Hematopoietic multipotent progenitor cell treated with erythropoietin and hydrocortisone succinate and interleukin-3 and kit ligand, for 15 days (in vitro differentiated cells): ENCODE results near the gene GMEB2.
"Not testable (repeated sequence)": the region's sequence is repeated elsewhere in the genome, so short reads cannot be mapped to it uniquely, and the experiment has no call there.

ENCODE experiments used
- DNase-seq: peaks from one replicate; pipeline ENCODE4 v3.0.0-alpha.2; 2015; ENCODE audit warnings: low spot score

The GMEB2 gene

DNA sequence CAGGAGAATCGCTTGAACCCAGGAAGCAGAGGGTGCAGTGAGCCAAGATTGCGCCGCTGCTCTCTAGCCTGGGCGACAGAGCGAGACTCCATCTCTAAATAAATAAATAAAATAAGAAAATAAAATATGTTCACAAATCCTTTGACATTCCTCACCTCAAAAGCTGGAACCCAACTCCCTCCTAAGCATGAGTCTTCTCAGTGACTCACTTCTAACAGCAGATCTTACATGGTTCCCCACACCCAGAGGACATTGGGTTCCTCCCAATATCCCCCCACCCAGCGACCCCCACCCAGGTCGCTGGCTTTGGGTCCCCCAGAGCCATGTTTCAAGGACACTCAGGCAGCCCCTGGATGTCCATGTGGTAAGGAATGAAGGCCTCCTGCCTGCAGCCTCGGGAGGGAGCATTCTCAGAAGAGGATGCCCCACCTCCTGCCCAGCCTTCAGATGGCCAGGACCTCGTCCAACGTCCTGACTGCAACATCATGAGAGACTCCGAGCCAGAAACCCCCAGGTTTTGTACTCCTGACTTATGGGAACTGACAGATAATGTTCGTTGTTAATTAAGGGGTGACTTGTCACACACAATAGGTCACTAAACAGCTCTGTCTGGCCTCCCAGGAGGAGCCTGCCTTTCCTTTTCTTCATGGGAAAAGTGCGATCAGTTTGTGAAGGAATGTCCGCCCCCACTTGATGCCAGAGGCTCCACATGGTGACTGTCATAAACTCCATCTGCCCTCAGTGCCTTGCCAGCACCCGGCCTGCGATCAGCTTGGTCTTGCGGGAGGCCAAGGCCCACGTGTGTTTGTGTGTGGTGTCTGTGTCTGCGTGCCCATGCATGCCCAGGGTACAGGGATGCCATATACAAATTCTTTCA is 10.1 kb upstream of the GMEB2 start:
- no peak for DNase-seq

DNA sequence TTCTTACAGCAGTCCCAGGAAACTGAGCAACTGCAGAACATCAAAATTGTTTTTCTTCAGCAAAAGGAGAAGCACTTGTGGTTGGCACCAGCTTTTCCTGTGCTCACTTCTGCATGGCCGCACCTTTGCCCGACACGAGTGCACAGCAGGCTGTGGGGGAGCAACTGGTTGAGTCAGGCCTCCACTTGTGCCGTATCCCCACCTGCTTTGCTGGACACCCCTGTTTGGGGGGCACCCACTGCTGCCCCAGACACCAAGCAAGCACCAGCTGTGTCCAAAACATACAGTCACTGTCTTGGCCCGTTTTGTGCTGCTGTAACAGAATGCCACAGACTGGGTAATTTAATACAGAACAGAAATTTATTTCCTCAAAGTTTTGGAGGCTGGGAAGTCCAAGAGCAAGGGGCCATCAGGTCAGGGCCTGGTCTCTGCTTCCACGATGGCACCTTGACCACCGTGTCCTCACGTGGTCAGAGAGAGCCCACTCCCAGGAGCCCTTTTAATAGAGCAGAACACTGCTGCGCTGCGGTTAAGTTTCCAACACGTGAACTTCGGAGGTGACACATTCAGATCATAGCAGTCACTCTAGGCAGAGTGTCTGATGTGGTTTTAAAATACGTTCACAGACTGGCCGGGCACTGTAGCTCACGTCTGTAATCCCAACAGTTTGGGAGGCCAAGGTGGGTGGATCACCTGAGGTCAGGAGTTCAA is 8.7 kb upstream of the GMEB2 start:
- DNase-seq = no peak

DNA sequence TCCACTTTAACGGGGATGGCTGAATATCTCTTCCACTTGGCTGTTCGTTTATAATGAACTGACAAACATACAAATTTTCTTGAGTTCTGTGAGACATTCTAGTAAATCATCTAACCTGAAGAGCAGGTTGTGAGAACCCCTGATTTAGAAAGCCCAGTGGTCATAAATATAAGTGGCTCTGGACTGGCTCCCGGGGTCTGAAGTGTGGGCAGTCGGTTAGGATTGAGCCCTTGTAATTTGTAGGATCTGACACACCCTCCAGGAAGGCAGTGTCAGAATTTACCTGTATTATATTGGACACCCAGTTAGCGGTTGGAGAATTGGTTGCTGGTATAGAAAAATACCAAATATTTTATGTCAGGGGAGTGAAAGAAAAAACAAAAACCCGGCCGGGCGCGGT is 6.8 kb upstream of the GMEB2 start:
- no peak for DNase-seq

DNA sequence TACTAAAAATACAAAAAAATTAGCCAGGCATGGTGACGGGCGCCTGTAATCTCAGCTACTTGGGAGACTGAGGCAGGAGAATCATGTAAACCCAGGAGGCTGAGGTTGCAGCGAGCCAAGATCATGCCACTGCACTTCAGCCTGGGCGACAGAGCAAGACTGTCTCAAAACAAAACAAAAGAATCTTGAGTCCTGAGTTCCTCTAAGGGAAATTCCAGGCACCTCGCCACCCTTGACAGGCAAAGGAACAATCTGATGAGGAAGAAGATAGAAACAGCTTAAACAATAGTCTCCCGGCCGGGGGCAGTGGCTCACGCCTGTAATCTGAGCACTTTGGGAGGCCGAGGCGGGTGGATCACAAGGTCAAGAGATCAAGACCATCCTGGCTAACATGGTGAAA is 4.5 kb upstream of the GMEB2 start:
- not testable (repeated sequence) for DNase-seq

DNA sequence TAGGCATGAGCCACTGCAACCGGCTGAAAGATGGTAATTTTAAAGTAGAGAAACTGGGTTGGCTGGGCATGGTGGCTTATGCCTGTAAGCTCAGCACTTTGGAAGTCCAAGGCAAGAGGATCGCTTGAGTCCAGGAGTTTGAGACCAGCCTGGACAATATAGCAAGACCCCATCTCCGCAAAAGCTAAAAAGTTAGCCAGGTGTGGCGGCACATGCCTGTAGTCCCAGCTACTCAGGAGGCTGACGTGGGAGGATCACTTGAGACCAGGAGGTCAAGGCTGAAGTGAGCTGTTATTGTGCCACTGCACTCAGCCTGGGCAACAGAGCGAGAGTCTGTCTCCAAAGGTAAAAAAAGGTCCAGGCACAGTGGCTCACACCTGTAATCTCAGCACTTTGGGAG is 4.1 kb upstream of the GMEB2 start:
- DNase-seq = not testable (repeated sequence)

DNA sequence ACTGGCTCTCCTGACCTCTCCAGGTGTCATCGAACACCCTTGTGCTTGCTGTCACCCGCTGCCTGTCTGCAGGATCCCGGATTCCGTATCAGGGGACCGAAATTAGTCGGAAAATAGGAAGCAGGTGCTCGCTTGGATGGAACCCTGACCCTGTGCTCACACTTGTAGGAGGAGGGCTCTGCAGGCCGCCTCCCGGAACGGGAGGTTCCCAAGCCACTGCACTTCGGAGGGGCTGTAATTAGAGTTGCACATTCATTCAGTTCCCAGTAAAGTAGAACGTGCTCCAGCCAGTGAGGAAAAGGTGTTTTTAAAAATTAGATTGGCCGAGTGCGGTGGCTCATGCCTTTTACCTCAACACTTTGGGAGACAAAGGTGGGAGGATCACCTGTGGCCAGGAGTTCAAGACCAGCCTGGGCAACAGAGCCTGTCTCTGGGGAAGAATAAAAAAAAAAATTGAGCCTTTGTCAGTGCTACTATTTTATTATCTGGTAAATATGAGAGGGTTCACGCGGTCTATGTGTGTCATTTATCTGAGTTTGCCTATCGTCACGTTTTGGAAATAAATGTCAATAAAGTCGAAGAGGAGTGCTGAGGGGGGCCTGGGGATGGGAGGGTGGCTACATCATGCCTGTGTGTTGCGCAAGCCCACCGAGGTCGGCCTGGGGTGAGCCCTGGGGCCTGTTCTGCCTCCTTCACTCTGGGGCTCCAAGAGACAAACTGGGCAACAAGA is 1.5 kb upstream of the GMEB2 start:
- peak; percentile 61 for DNase-seq

DNA sequence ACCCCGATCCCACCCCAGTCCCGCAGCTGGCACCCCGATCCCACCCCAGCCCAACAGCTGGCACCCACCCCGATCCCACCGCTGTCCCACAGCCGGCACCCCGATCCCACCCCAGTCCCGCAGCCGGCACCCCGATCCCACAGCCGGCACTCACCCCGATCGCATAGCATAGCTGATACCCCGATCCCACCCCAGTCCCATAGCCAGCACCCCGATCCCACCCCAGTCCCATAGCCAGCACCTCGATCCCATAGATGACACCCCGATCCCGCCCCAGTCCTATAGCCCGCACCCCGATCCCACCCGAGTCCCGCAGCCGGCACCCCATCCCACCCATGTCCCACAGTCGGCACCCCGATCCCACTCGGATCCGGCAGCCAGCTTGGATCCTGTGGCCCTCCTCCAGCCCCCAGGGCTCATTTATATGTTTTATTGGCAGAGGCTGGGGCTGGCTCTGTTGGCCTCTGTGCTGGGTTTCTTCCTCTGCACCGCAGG is 897 bp upstream of the GMEB2 start:
- no peak for DNase-seq

DNA sequence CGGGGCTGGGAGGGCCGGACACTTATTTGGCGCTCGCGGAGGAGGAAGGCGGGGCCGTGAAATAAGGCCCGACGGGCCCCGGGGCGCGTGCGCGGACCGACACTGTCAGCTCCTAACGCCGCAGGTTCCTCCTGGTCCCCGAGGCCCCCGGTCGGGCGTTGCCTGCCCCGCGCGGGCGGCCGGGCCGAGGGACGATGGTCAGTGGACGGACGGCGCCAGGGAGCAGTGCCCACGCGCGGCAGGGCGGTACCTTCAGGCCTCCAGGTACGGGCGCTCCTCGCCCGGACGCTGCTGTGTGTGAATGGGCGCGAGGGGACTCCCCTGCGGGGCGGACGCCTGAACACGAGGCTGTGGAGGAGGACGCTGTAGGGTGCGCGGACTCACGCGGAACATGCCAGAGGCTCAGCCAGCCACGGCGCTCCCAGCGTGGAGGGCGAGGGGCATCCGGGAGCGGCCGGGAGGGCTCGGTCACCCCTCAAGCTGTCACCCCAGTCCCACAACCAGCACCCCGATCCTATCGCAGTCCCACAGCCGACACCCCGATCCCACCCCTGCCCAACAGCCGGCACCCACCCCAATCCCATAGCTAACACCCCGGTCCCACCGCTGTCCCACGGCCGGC is 339 bp upstream of the GMEB2 start:
- DNase-seq = peak; percentile 96

DNA sequence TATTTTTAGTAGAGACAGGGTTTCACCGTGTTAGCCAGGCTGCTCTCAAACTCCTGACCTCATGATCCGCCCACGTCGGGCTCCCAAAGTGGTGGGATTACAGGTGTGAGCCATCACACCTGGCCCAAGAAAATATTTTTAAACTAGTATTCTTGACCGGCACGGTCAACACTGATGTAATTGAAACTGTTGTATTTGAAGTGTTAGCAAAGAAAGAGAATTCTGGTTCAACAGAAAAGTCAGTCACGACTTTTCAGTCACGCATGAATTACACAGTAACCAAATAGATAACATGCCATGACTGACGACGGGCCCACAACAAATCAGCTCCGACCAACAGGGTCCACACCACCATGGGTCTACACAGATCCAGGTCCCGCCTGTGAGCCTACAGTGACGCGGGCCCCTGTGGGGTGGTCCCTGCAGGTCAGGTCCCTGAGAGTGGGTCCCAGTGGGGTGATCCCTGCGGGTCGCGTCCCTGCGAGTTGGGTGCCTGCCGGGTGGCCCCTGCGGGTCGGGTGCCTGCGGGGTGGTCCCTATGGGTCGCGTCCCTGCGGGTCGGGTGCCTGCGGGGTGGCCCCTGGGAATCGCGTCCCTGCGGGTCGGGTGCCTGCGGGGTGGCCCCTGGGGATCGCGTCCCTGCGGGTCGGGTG is 1.0 kb downstream of the GMEB2 start:
- peak; percentile 28 for DNase-seq

DNA sequence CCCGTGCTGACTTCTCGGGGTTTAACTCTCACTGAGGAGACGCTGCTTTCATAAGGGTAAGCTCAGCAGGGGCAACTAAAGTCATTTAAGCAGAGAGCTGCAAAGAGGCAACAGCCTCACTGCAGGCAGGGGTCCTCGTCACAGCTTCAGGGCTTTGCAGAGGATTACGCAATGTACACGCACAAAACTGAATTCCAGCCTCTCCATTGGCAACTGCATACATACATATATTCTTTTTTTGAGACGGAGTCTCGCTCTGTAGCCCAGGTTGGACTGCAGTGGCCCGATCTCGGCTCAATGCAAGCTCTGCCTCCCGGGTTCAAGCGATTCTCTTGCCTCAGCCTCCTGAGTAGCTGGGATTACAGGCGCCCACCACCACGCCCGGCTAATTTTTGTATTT is 2.4 kb downstream of the GMEB2 start:
- no peak for DNase-seq

DNA sequence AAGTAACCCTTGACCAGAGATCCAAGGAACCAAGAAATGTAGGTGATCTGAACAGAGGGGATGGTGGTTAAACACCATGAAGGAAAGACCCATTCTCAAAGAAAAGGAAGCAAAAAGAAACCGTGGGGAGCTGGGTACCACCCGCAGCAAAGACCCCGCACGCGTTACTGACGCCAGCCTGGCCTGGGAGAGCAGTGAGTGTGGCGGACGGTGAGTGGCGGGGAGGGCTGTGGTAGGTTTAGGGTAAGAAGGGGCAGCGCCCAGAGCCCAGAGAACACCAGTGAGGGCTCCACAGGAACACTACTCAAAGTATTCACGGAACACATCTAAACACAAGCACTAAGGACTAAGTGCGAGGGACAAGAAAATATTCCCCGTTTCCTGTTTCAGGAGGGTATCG is 4.2 kb downstream of the GMEB2 start:
- DNase-seq = no peak

DNA sequence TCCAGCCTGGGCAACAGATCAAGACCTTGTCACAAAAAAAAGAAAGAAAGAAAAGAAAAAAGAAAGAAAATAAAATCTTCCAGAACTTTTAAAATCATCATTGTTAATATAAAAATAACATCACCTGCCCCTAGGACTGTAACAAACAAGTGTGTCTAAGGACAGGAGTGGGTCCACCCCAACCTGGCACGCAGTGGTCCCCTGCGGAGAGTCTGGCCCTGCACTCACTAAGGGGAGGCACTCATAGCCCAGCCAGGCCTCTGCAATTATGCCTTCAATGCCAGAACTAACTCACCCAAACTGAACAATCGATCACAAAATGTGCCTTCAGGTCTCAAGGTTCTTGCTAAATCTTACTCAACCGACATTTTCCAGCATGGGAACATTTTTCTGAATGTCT is 4.8 kb downstream of the GMEB2 start:
- no peak for DNase-seq

DNA sequence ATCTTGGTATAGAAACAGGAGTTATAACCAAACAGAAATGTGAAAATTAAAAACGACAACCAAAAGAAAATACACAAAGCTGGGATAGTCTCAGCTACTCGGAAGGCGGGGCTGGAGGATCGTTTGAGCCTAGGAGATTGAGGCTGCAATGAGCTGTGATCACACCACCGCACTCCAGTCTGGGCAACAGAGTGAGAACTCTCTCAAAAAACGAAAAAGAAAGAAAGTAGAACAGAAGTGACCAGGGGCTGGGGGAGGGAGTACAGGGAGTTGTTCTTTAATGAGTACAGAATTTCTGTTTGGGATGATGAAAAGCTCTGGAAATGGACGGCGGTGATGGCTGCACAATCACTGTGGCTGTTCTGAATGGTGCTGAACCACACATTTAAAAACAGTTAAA is 5.9 kb downstream of the GMEB2 start:
- no peak for DNase-seq

DNA sequence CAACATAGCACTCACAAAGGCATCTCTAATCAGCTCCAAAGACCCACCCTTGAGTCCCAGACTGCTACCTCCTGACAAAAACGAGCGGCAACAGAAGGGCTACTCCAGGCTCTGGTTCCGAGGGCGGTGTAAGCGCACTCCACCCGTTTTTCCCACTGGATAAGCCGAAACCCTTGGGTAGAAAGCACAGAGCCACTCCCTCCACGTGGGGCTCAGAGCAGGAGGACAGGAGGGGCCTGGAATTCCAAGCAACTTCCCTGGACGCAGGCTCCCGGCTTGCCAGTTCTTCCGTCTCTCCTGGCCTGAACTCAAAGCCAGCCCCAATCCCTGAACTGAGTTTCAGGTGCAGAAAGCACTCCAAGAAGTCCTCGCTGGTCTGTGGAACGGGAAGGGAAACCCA is 7.4 kb downstream of the GMEB2 start:
- no peak for DNase-seq

DNA sequence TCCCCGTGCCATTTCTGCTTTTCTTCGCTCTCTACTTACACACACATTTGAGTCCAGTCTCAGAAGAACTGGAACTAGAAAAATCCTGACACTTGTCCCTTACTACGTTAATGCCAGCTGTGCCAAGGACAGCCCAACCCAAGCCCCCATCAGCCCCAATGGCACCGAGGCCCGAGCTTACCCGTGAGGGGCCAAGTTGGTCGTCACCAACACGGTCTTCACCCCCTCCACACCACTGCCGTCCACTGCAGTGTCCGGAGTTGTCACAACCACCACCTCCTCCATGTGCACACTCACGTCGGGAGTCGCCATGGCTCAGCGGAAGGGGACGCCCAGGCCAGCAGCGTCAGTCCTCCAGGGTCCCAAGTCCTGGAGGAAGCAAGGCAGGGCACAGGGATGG is 7.8 kb downstream of the GMEB2 start:
- no peak for DNase-seq

DNA sequence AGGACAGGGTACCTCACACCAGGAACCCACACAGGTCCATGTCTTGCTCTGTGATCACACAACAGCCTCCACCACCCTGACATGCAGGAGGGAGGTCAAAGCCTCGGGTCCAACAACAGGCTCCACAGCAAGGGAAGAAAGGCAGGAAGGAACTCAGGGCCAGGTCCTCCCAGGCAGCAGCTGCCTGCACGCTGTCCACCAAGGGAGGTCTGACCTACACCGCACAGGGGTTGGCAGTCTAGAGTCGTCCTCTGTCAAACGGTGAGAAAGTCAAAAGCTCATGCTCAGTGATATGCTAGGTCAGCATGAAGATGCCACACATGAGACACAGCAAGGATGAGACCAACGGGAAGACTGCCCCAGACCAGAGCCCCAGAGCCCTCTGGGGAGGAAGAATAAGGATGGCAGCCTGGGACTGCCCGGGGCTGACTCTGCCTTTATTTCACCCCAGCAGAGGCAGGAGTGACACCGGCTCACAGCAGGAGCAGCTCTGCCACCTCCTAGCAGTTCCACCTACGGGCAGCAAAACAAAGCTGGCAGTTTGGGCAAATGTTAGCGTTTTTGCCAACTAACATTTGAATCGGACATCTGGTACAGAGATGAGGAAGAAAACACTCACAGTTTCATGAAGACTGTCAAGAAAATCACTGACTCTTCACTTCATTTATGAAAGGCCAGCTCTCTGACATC is 8.5 kb downstream of the GMEB2 start:
- no peak for DNase-seq

DNA sequence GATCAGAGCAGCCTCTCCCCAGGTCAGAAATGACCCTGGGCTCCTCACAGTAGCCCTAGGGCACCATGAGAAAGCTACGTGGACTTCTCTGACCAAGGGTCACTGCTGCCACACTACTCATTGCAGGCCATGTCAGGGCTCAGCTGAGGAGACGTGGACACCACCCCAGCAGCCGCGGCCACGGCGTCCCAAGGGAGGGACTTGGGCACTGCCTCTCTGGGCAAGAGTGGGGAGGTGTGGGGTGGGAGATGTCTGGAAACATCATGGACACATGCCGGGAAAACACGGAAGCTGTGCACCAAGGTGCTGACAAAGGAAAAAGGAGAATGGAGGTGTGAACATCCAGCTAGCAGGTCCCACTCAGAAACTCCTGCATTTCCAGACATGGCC is 9.0 kb downstream of the GMEB2 start:
- DNase-seq = no peak

DNA sequence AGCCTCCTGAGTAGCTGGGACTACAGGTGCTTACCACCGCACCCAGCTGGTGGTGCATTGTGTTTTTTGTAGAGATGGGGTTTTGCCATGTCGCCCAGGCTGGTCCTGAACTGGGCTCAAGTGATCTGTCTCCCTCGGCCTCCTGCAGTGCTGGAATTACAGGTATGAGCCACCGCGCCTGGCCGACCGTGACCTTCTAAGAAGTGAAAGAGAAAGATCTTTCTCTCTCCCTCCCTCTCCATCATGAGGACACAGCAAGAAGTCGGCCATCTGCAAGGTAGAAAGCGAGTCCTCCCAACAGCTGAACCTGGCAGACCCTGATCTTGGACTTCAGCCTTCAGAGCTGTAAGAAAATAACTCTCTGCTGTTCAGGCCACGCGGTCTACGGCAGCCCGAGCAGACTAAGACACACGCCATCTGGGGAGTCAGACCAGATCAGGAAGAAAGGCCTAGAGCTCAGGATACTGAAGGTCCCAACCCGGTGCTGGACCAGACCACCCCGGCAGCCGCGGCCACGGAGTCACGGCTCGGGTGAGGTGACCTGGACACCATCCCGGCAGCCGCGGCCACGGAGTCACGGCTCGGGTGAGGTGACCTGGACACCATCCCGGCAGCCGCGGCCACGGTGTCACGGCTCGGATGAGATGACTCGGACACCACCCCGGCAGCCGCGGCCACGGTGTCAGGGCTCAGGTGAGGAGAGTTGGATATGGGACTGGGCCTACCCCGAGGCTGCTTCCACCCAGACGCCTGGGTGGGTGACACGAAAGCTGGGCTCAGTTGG is 9.6 kb downstream of the GMEB2 start:
- DNase-seq = no peak

DNA sequence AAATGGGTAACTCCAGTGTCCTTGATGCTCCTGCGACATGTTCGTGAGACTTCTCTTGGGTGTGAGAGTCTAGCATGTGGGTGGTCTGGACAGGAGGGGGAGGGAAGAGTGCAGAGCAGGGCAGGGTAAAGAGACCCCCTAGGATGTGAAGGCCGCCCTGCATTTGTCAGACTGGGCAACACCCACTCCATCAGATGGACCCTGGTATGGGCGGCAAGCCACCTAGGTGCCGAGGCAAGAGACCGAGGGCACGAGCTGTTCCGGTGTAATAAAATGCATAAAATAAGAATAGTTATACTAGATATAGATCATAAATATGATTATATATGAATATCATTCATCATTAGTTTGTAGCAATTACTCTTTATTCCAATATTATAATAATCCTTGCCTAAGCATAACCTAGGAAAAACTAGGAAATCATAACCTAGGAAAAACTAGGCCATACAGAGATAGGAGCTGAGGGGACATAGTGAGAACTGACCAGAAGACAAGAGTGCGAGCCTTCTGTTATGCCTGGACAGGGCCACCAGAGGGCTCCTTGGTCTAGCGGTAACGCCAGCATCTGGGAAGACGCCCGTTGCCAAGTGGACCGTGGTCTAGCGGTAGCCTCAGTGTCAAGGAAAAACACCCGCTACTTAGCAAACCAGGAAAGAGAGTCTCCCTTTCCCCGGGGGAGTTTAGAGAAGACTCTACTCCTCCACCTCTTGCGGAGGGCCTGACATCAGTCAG is 12.9 kb downstream of the GMEB2 start:
- DNase-seq = not testable (repeated sequence)
